Effector memory CD8-positive, alpha-beta T cell (primary cell): Measurements from ENCODE around the gene ST6GAL1.

Source experiments
- ATAC-seq: fragments of 150-1000 bp; cut with Tn5 transposase; replicated peaks from 2 replicates; pipeline ENCODE4 v1.10.0; 2021; ENCODE audit warnings: mild to moderate bottlenecking, moderate library complexity
- DNase-seq, 3 experiments: peaks; one replicate each; pipeline ENCODE4 v3.0.0; 2021
- H3K27ac Mint-ChIP-seq, 2 donors: one replicate each; pipeline ENCODE4 v1.8.0; 2022; ENCODE audit warnings: mild to moderate bottlenecking in 2 of 2, mixed read lengths in 2 of 2, moderate library complexity in 2 of 2
- H3K27me3 Mint-ChIP-seq, 2 donors: one replicate each; pipeline ENCODE4 v1.8.0; 2022; ENCODE audit warnings: mixed read lengths in 2 of 2
- H3K36me3 Mint-ChIP-seq: one replicate; pipeline ENCODE4 v1.8.0; 2022; ENCODE audit warnings: mild to moderate bottlenecking, moderate library complexity, mixed read lengths; ENCODE audit not compliant: insufficient read depth
- H3K4me1 Mint-ChIP-seq, 2 donors: one replicate each; pipeline ENCODE4 v1.8.0; 2022; ENCODE audit warnings: low read depth in 2 of 2, mixed read lengths in 2 of 2
- H3K4me3 Mint-ChIP-seq, 2 donors: one replicate each; pipeline ENCODE4 v1.8.0; 2022; ENCODE audit warnings: mild to moderate bottlenecking in 2 of 2, mixed read lengths in 2 of 2, moderate library complexity in 2 of 2
- H3K9me3 Mint-ChIP-seq, 2 donors: one replicate each; pipeline ENCODE4 v1.8.0; 2022; ENCODE audit warnings: mixed read lengths in 2 of 2

ST6GAL1 gene

GRCh38 chr3:187039723-187040414 is 109.5 kb downstream of the ST6GAL1 start:
- peaks cover 51% of the 10 kb centered on the region for H3K36me3 Mint-ChIP-seq
- no peak overlapping the region for H3K4me3 Mint-ChIP-seq
- peak overlapping the region; percentile 44 to 90 for H3K27ac Mint-ChIP-seq
- ATAC-seq (no peak), DNase-seq (no peak)
- H3K27me3 Mint-ChIP-seq, result no peaks in the 10 kb centered on the region
- H3K4me1 Mint-ChIP-seq, result peaks cover 35 to 39% of the 10 kb centered on the region in 2 donors
- no peaks in the 10 kb centered on the region for H3K9me3 Mint-ChIP-seq

- Mint-ChIP-seq H3K4me1 (peaks cover 39 to 42% of the 10 kb centered on the region in 2 donors), H3K4me3 (peak overlapping the region in 1 of 2 donors; percentile 22), H3K9me3 (no peaks in the 10 kb centered on the region), H3K27ac (peak overlapping the region; percentile 89 to 90), H3K27me3 (no peaks in the 10 kb centered on the region), H3K36me3 (peaks cover 58% of the 10 kb centered on the region)
- ATAC-seq (no peak), DNase-seq (no peak)
These were observed 110.4 kb downstream of the ST6GAL1 start for GRCh38 chr3:187040516-187041361.

- peak overlapping the region; percentile 56 to 60 for H3K4me3 Mint-ChIP-seq
These were observed 111.3 kb downstream of the ST6GAL1 start for GRCh38 chr3:187041362-187042307.

GRCh38 chr3:187042346-187042745 is 112.0 kb downstream of the ST6GAL1 start:
- peaks cover 62% of the 10 kb centered on the region for H3K36me3 Mint-ChIP-seq
- H3K27ac Mint-ChIP-seq, result peak overlapping the region; percentile 89 to 90
- H3K4me1 Mint-ChIP-seq, result peaks cover 49 to 54% of the 10 kb centered on the region in 2 donors
- ATAC-seq, result no peak
- no peaks in the 10 kb centered on the region for H3K9me3 Mint-ChIP-seq
- no peaks in the 10 kb centered on the region for H3K27me3 Mint-ChIP-seq
- DNase-seq, result no peak
- H3K4me3 Mint-ChIP-seq, result peak overlapping the region; percentile 56 to 60

More at GRCh38 chr3:187041362-187042307, 111.3 kb downstream of the ST6GAL1 start:
- H3K36me3 Mint-ChIP-seq, result peaks cover 58% of the 10 kb centered on the region
- DNase-seq (peak in 2 of 3 experiments; percentile 25 to 33), ATAC-seq (peak; percentile 99)
- no peaks in the 10 kb centered on the region for H3K9me3 Mint-ChIP-seq
- peak overlapping the region; percentile 89 to 90 for H3K27ac Mint-ChIP-seq
- H3K27me3 Mint-ChIP-seq, result no peaks in the 10 kb centered on the region
- peaks cover 47 to 50% of the 10 kb centered on the region in 2 donors for H3K4me1 Mint-ChIP-seq

GRCh38 chr3:187042874-187043458 is 112.6 kb downstream of the ST6GAL1 start:
- Mint-ChIP-seq H3K27ac (peak overlapping the region; percentile 89 to 90), H3K4me3 (peak overlapping the region; percentile 35 to 60), H3K27me3 (no peaks in the 10 kb centered on the region), H3K36me3 (peaks cover 65% of the 10 kb centered on the region), H3K4me1 (peaks cover 51 to 57% of the 10 kb centered on the region in 2 donors), H3K9me3 (no peaks in the 10 kb centered on the region)
- no peak for ATAC-seq
- DNase-seq, result no peak

GRCh38 chr3:187044206-187044605 is 113.9 kb downstream of the ST6GAL1 start:
- ATAC-seq (no peak), DNase-seq (no peak)
- Mint-ChIP-seq H3K4me3 (no peak overlapping the region), H3K36me3 (peaks cover 67% of the 10 kb centered on the region), H3K4me1 (peaks cover 54 to 62% of the 10 kb centered on the region in 2 donors), H3K27ac (peak overlapping the region; percentile 23 to 72), H3K27me3 (no peaks in the 10 kb centered on the region), H3K9me3 (no peaks in the 10 kb centered on the region)

- Mint-ChIP-seq H3K4me1 (peaks cover 56 to 67% of the 10 kb centered on the region in 2 donors), H3K4me3 (no peak overlapping the region), H3K27ac (peak overlapping the region; percentile 72 to 81), H3K36me3 (peaks cover 63% of the 10 kb centered on the region), H3K27me3 (no peaks in the 10 kb centered on the region), H3K9me3 (no peaks in the 10 kb centered on the region)
- ATAC-seq (no peak), DNase-seq (no peak)
These were observed 114.7 kb downstream of the ST6GAL1 start for GRCh38 chr3:187044867-187045552.

GRCh38 chr3:187046033-187046432 is 115.7 kb downstream of the ST6GAL1 start:
- no peaks in the 10 kb centered on the region for H3K9me3 Mint-ChIP-seq
- no peak overlapping the region for H3K4me3 Mint-ChIP-seq
- H3K27me3 Mint-ChIP-seq, result no peaks in the 10 kb centered on the region
- peaks cover 59 to 70% of the 10 kb centered on the region in 2 donors for H3K4me1 Mint-ChIP-seq
- peaks cover 65% of the 10 kb centered on the region for H3K36me3 Mint-ChIP-seq
- peak overlapping the region; percentile 81 to 88 for H3K27ac Mint-ChIP-seq
- DNase-seq, result no peak
- ATAC-seq, result no peak

GRCh38 chr3:187049462-187050101 is 119.3 kb downstream of the ST6GAL1 start:
- no peak overlapping the region for H3K4me3 Mint-ChIP-seq
- H3K4me1 Mint-ChIP-seq, result peaks cover 47 to 52% of the 10 kb centered on the region in 2 donors
- peaks cover 62% of the 10 kb centered on the region for H3K36me3 Mint-ChIP-seq
- no peak for DNase-seq
- no peaks in the 10 kb centered on the region for H3K9me3 Mint-ChIP-seq
- no peaks in the 10 kb centered on the region for H3K27me3 Mint-ChIP-seq
- H3K27ac Mint-ChIP-seq, result peak overlapping the region in 1 of 2 donors; percentile 57
- no peak for ATAC-seq

GRCh38 chr3:187051066-187051465 is 120.7 kb downstream of the ST6GAL1 start:
- Mint-ChIP-seq H3K4me1 (peaks cover 54 to 55% of the 10 kb centered on the region in 2 donors), H3K4me3 (no peak overlapping the region), H3K9me3 (peaks cover 2 to 11% of the 10 kb centered on the region in 2 donors), H3K27me3 (no peaks in the 10 kb centered on the region), H3K27ac (peak overlapping the region; percentile 54 to 66), H3K36me3 (peaks cover 61% of the 10 kb centered on the region)
- ATAC-seq, result peak; percentile 68
- DNase-seq, result no peak

GRCh38 chr3:187051724-187052366 is 121.5 kb downstream of the ST6GAL1 start:
- Mint-ChIP-seq H3K9me3 (peaks cover 2 to 11% of the 10 kb centered on the region in 2 donors), H3K36me3 (peaks cover 63% of the 10 kb centered on the region), H3K4me3 (no peak overlapping the region), H3K4me1 (peaks cover 53 to 56% of the 10 kb centered on the region in 2 donors), H3K27ac (peak overlapping the region; percentile 54 to 66), H3K27me3 (no peaks in the 10 kb centered on the region)
- DNase-seq (no peak), ATAC-seq (no peak)
